HG02763 (cell line): ENCODE results near the gene OR11H12.
"Not testable (repeated sequence)": the region's sequence is repeated elsewhere in the genome, so short reads cannot be mapped to it uniquely, and the experiment has no call there.

Source experiments
- ATAC-seq: cut with Tn5 transposase; IDR thresholded peaks from one replicate; pipeline ENCODE4 v1.9.1; 2021; ENCODE audit warnings: mild to moderate bottlenecking, moderate library complexity; ENCODE audit not compliant: unreplicated experiment

The OR11H12 gene

GRCh38 chr14:18600817-18601216 lies at the start of gene OR11H12:
Gene OR11H12, plus strand, starts transcription at chr14:18601117. Its CDS starts 0 bp downstream, at chr14:18601117.
- not testable (repeated sequence) for ATAC-seq

DNA sequence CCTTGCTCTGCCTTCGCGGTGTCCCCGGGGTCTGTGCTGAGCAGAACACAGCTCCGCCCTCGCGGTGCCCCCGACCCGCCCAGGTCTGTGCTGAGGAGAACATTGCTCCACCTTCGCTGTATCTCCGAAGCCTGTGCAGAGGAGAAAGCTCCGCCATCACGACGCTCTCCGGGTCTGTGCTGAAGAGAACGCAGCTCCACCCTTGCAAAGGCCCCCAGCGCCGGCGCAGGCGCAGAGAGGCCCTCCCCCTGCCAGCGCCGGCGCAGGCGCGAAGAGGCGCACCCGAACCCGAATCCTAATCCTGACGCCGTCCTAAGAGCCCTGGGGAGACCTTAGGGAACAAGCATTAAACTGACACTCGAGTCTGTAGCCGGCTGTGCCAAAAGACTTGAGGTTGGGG lies 18.0 kb upstream of the OR11H12 start:
- ATAC-seq, result not testable (repeated sequence)

GRCh38 chr14:18626610-18627213 lies 25.8 kb downstream of the OR11H12 start:
- ATAC-seq, result not testable (repeated sequence)

DNA sequence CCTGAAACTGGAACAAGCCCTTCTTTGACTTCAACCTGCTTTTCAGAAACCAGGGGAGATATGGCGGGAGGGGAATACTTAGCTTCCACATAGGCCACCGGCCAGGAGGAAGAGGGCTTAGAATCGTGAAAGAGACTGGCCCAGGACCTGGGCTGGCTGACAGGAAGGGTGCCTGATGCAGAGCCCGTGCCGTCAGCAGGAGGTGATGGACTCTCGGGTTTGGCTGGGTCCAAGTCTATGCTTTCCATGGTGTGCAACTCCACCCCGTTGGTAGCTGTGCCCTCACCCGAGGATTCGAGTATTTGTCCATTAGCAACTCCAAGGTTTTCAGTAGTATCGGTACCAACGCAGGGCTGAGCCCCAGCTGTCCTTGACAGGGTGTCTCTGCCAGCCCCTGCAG lies 35.1 kb downstream of the OR11H12 start:
- ATAC-seq, result not testable (repeated sequence)

- not testable (repeated sequence) for ATAC-seq
These were observed 37.1 kb downstream of the OR11H12 start for GRCh38 chr14:18638032-18638431.

- ATAC-seq, result not testable (repeated sequence)
These were observed 37.9 kb downstream of the OR11H12 start for GRCh38 chr14:18638785-18639184.

- not testable (repeated sequence) for ATAC-seq
These were observed 45.3 kb downstream of the OR11H12 start for GRCh38 chr14:18646075-18646730.
